ENCODE data around the gene EFTUD2. TPM values are rescaled to one million over a fixed set of nuclear protein-coding genes. Genes with fewer than 3 reads are reported as not detected.

The EFTUD2 gene
- total and polyA plus RNA-seq, 2 of the 13 experiments (the other 11 are each of a cell fraction or from before 2014, with no cell fraction given) = 111 to 137 TPM

DNA sequence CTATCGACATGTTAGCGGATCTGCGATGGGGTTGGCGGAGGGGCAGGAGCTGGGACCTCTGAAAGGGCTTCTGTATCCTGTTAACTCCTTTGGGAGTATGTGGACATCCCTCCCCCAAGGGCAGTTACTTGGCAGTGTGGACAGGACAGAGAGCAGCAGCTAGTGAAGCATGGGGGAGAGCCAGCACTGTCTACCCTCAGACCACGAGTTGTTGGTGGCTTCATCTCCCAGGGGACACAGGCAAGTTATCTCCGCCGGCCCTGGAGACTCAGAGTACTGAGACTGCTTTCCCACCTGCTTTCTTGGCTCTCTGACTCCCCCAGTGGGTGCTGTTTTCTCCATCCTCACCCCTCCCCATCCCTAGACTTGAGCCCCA, 21.3 kb upstream of the EFTUD2 start:
- in situ Hi-C loops (cut with HindIII; ENCODE audit: extremely low pct_ligation_motif_present, low pct_unique_long_range_greater_than_20kb) = loop anchor here (5.0 to 10.0 kb wide), 3 partner anchors 42 to 184 kb away; no protein-coding TSS in a partner anchor

More for the DNA sequence above, 21.3 kb upstream of the EFTUD2 start:
- Histone ChIP-seq H3K4me3 (replicated peaks in 1 of 3; ENCODE audit: insufficient read depth in 1 of 3, low read depth in 2 of 3, low read length in 3 of 3) (no peak overlapping the region), H4K20me1 (ENCODE audit: insufficient read depth, low read length) (no peaks in the 10 kb centered on the region), H3K9me3 (ENCODE audit: low read length) (no peaks in the 10 kb centered on the region), H3K9ac (ENCODE audit: insufficient read depth, low read depth, low read length) (no peak overlapping the region), H3K4me2 (ENCODE audit: low read depth, low read length) (no peak overlapping the region), H3K27me3 (ENCODE audit: control insufficient read depth in 1 of 2, insufficient read depth in 2 of 2, low read length in 2 of 2) (peaks cover 9 to 30% of the 10 kb centered on the region in 2 experiments; a peak in 4 of 5 replicates), H3K36me3 (replicated peaks in 1 of 2; ENCODE audit: control insufficient read depth in 1 of 2, insufficient read depth in 2 of 2, low read length in 2 of 2) (no peaks in the 10 kb centered on the region), H3K4me1 (ENCODE audit: insufficient read depth, low read length) (peaks cover 25% of the 10 kb centered on the region), H2AFZ (ENCODE audit: low read length) (no peak overlapping the region), H3K79me2 (ENCODE audit: insufficient read depth, low read length) (no peaks in the 10 kb centered on the region), H3K27ac (ENCODE audit: extremely low read length, insufficient read depth, low read length) (no peak overlapping the region)
- DNase-seq (ENCODE audit: low spot score) (no peak), FAIRE-seq (no peak), ATAC-seq (no peak)
- no peak for TF ChIP-seq KLF6 (CRISPR knock-in tag; IDR thresholded peaks at IDR 0.05)
- no peak for TF ChIP-seq ZNF878 (CRISPR knock-in tag; IDR thresholded peaks at IDR 0.05)
- TF ChIP-seq, protein P1, sequence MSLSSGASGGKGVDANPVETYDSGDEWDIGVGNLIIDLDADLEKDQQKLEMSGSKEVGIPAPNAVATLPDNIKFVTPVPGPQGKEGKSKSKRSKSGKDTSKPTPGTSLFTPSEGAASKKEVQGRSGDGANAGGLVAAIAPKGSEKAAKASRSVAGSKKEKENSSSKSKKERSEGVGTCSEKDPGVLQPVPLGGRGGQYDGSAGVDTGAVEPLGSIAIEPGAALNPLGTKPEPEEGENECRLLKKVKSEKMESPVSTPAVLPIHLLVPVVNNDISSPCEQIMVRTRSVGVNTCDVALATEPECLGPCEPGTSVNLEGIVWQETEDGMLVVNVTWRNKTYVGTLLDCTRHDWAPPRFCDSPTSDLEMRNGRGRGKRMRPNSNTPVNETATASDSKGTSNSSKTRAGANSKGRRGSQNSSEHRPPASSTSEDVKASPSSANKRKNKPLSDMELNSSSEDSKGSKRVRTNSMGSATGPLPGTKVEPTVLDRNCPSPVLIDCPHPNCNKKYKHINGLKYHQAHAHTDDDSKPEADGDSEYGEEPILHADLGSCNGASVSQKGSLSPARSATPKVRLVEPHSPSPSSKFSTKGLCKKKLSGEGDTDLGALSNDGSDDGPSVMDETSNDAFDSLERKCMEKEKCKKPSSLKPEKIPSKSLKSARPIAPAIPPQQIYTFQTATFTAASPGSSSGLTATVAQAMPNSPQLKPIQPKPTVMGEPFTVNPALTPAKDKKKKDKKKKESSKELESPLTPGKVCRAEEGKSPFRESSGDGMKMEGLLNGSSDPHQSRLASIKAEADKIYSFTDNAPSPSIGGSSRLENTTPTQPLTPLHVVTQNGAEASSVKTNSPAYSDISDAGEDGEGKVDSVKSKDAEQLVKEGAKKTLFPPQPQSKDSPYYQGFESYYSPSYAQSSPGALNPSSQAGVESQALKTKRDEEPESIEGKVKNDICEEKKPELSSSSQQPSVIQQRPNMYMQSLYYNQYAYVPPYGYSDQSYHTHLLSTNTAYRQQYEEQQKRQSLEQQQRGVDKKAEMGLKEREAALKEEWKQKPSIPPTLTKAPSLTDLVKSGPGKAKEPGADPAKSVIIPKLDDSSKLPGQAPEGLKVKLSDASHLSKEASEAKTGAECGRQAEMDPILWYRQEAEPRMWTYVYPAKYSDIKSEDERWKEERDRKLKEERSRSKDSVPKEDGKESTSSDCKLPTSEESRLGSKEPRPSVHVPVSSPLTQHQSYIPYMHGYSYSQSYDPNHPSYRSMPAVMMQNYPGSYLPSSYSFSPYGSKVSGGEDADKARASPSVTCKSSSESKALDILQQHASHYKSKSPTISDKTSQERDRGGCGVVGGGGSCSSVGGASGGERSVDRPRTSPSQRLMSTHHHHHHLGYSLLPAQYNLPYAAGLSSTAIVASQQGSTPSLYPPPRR (CRISPR knock-in tag; IDR thresholded peaks at IDR 0.05; ENCODE audit: borderline replicate concordance) = no peak
- TF ChIP-seq, protein P2, sequence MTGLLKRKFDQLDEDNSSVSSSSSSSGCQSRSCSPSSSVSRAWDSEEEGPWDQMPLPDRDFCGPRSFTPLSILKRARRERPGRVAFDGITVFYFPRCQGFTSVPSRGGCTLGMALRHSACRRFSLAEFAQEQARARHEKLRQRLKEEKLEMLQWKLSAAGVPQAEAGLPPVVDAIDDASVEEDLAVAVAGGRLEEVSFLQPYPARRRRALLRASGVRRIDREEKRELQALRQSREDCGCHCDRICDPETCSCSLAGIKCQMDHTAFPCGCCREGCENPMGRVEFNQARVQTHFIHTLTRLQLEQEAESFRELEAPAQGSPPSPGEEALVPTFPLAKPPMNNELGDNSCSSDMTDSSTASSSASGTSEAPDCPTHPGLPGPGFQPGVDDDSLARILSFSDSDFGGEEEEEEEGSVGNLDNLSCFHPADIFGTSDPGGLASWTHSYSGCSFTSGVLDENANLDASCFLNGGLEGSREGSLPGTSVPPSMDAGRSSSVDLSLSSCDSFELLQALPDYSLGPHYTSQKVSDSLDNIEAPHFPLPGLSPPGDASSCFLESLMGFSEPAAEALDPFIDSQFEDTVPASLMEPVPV (CRISPR knock-in tag; IDR thresholded peaks at IDR 0.05) = no peak
- TF ChIP-seq, protein P3, sequence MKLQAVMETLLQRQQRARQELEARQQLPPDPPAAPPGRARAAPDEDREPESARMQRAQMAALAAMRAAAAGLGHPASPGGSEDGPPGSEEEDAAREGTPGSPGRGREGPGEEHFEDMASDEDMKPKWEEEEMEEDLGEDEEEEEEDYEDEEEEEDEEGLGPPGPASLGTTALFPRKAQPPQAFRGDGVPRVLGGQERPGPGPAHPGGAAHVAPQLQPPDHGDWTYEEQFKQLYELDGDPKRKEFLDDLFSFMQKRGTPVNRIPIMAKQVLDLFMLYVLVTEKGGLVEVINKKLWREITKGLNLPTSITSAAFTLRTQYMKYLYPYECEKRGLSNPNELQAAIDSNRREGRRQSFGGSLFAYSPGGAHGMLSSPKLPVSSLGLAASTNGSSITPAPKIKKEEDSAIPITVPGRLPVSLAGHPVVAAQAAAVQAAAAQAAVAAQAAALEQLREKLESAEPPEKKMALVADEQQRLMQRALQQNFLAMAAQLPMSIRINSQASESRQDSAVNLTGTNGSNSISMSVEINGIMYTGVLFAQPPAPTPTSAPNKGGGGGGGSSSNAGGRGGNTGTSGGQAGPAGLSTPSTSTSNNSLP (IDR thresholded peaks at IDR 0.05; ENCODE audit: low read depth, low read length) = no peak
- no peak for TF ChIP-seq ZNF136 (CRISPR knock-in tag; IDR thresholded peaks at IDR 0.05; ENCODE audit: low read depth)
- ChIA-PET CTCF (ENCODE audit: low intra/inter-chr PET ratio, low total read pairs) (interaction anchor here (1.1 to 2.8 kb wide), 4 partner anchors 97 to 212 kb away, joined by 3 to 24 read pairs (median 13); no protein-coding TSS in a partner anchor), POLR2A (interaction anchor here (1.0 to 2.2 kb wide), 5 partner anchors 71 to 228 kb away, joined by 3 to 11 read pairs (median 4); partner anchors contain the start of genes HEXIM1 and NMT1)
- BruUV-seq (replicated peaks) = no TSS peak
- WGBS (ENCODE audit: low lambda C conversion rate) = 85% methylated on average over 7 of the region's 7 CpGs
- intact Hi-C loops (cut with micrococcal nuclease; ENCODE audit: unreplicated experiment) = loop anchor here (1.0 to 2.0 kb wide), 3 partner anchors 42 to 179 kb away; no protein-coding TSS in a partner anchor
